HepG2 (cell line): ENCODE results near the gene PDE4D. TPM values are rescaled to one million over a fixed set of nuclear protein-coding genes. Genes with fewer than 3 reads are reported as not detected.

ENCODE experiments used
- AHDC1 ChIP-seq: sonication (generic); formaldehyde crosslinking; IDR thresholded peaks from 2 replicates; pipeline ENCODE4 v1.5.1; 2020; ENCODE audit warnings: mild to moderate bottlenecking, missing genetic modification reagents, borderline replicate concordance
- AHR ChIP-seq: IDR thresholded peaks from 2 replicates; pipeline ENCODE4 v1.6.1; 2018; ENCODE audit warnings: missing genetic modification reagents, missing compliant biosample characterization
- CBX1 ChIP-seq: IDR thresholded peaks from one replicate; pipeline ENCODE4 v1.6.1; 2016; ENCODE audit warnings: antibody characterized with exemption, low read depth
- CHCHD3 ChIP-seq: sonication (generic); formaldehyde crosslinking; IDR thresholded peaks from 2 replicates; pipeline ENCODE4 v1.8.0; 2022; ENCODE audit warnings: mild to moderate bottlenecking, missing genetic modification reagents, moderate library complexity
- HMG20B ChIP-seq: conservative IDR thresholded peaks from 2 replicates; pipeline ENCODE4 v1.6.1; 2016; ENCODE audit warnings: missing genetic modification reagents, missing compliant biosample characterization
- MEIS2 ChIP-seq: sonication (generic); formaldehyde crosslinking; IDR thresholded peaks from 2 replicates; pipeline ENCODE4 v1.9.0; 2021; ENCODE audit warnings: mild to moderate bottlenecking, missing genetic modification reagents
- ZMYM2 ChIP-seq: sonication (generic); formaldehyde crosslinking; IDR thresholded peaks from 2 replicates; pipeline ENCODE4 v1.8.0; 2022; ENCODE audit warnings: mild to moderate bottlenecking, missing genetic modification reagents
- ZNF609 ChIP-seq: sonication (generic); formaldehyde crosslinking; IDR thresholded peaks from 2 replicates; pipeline ENCODE4 v1.4.0; 2020; ENCODE audit warnings: mild to moderate bottlenecking, missing genetic modification reagents, borderline replicate concordance
- ZSCAN12 ChIP-seq: sonication (generic); formaldehyde crosslinking; IDR thresholded peaks from 2 replicates; pipeline ENCODE4 v1.9.0; 2021; ENCODE audit warnings: mild to moderate bottlenecking, missing genetic modification reagents
- polyA plus RNA-seq, 8 experiments: library from polyadenylated mRNA; depleted of rRNA in 3 of 8; stranded (reverse) in 7 of 8; unstranded in 1 of 8; fragments of >200 nt; fragmentation: Illumina TruSeq in 4 of 8; extraction: Trizol in 4 of 8; gene quantifications; 2 replicates each; pipeline versions ENCODE4 v1.2.1 to v1.2.3, GENCODE V29; 2011 to 2016; ENCODE audit warnings: low read depth in 4 of 8, missing spikeins in 1 of 8, mixed read lengths in 1 of 8; ENCODE audit not compliant: insufficient read depth in 1 of 8
- total RNA-seq, 5 experiments: library from RNA; depleted of rRNA; stranded (reverse); fragments of >200 nt; fragmentation: Illumina TruSeq; extraction: Trizol; gene quantifications; 2 replicates each; pipeline ENCODE4 v1.2.3, GENCODE V29; 2016; ENCODE audit warnings: low read depth in 1 of 5
- TF ChIP-seq, protein P1 (sequence below): sonication (generic); formaldehyde crosslinking; IDR thresholded peaks from 2 replicates; pipeline ENCODE4 v1.4.0; 2020; ENCODE audit warnings: missing genetic modification reagents, borderline replicate concordance
- TF ChIP-seq, protein P2 (sequence below): IDR thresholded peaks from 2 replicates; pipeline ENCODE4 v1.6.1; 2016; ENCODE audit warnings: mild to moderate bottlenecking

The PDE4D gene
- total and polyA plus RNA-seq, 2 of the 13 experiments (the other 11 are each of a cell fraction or from before 2014, with no cell fraction given), result 7.0 to 12.2 TPM

DNA sequence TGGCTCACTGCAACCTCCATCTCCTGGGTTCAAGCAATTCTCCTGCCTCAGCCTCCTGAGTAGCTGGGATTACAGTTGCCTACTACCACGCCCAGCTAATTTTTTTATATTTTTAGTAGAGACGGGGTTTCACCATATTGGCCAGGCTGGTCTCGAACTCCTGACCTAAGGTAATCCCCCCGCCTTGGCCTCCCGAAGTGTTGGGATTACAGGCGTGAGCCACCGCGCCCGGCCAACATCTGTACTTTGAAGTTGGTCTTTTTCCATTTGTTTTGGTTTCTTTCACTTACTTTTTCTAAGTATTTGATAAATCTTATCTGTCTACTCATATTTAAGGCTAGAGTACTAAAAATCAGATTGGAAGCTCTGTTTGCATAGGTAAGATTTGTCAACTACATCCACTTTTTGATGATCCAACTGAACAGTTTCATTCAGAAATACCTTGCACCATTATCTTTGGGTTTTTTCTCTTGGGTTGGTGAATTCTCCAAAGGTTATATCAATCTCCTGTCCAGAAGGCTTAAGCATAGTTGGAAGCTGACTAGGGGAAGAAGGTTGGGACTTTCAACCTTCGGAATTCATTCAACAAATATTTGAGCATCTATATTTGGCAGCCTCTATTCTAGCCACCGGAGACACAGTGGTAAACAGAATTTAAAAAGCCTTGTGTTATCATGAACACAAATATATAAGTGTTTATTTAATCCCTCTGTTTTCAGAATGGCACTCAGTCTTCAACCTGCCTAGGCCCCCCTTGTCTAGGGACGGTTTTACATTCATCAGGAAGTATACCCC lies 821.6 kb downstream of the PDE4D start (continued):
- peak; percentile 88 for TF ChIP-seq ZNF609 (CRISPR knock-in tag)
- peak; percentile 92; the same call in 1 of the 2 replicates for TF ChIP-seq AHDC1 (CRISPR knock-in tag)
- no peak for TF ChIP-seq ZSCAN12 (CRISPR knock-in tag)
- TF ChIP-seq, protein P1, sequence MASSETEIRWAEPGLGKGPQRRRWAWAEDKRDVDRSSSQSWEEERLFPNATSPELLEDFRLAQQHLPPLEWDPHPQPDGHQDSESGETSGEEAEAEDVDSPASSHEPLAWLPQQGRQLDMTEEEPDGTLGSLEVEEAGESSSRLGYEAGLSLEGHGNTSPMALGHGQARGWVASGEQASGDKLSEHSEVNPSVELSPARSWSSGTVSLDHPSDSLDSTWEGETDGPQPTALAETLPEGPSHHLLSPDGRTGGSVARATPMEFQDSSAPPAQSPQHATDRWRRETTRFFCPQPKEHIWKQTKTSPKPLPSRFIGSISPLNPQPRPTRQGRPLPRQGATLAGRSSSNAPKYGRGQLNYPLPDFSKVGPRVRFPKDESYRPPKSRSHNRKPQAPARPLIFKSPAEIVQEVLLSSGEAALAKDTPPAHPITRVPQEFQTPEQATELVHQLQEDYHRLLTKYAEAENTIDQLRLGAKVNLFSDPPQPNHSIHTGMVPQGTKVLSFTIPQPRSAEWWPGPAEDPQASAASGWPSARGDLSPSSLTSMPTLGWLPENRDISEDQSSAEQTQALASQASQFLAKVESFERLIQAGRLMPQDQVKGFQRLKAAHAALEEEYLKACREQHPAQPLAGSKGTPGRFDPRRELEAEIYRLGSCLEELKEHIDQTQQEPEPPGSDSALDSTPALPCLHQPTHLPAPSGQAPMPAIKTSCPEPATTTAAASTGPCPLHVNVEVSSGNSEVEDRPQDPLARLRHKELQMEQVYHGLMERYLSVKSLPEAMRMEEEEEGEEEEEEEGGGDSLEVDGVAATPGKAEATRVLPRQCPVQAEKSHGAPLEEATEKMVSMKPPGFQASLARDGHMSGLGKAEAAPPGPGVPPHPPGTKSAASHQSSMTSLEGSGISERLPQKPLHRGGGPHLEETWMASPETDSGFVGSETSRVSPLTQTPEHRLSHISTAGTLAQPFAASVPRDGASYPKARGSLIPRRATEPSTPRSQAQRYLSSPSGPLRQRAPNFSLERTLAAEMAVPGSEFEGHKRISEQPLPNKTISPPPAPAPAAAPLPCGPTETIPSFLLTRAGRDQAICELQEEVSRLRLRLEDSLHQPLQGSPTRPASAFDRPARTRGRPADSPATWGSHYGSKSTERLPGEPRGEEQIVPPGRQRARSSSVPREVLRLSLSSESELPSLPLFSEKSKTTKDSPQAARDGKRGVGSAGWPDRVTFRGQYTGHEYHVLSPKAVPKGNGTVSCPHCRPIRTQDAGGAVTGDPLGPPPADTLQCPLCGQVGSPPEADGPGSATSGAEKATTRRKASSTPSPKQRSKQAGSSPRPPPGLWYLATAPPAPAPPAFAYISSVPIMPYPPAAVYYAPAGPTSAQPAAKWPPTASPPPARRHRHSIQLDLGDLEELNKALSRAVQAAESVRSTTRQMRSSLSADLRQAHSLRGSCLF (CRISPR knock-in tag), result no peak
- TF ChIP-seq HMG20B, result no peak
- no peak for TF ChIP-seq CHCHD3 (CRISPR knock-in tag)
- TF ChIP-seq MEIS2 (CRISPR knock-in tag), result peak; percentile 85
- TF ChIP-seq CBX1, result no peak
- TF ChIP-seq, protein P2, sequence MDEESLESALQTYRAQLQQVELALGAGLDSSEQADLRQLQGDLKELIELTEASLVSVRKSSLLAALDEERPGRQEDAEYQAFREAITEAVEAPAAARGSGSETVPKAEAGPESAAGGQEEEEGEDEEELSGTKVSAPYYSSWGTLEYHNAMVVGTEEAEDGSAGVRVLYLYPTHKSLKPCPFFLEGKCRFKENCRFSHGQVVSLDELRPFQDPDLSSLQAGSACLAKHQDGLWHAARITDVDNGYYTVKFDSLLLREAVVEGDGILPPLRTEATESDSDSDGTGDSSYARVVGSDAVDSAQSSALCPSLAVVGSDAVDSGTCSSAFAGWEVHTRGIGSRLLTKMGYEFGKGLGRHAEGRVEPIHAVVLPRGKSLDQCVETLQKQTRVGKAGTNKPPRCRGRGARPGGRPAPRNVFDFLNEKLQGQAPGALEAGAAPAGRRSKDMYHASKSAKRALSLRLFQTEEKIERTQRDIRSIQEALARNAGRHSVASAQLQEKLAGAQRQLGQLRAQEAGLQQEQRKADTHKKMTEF (CRISPR knock-in tag), result peak; percentile 71; the same call in 1 of the 2 replicates
- no peak for TF ChIP-seq ZMYM2
- no peak for TF ChIP-seq AHR (CRISPR knock-in tag)
